Putamen (tissue), 1 donor: ENCODE data around the gene MATN3.

ENCODE experiments used
- DNase-seq: peaks from one replicate; pipeline ENCODE4 v3.0.0-alpha.2; 2016; ENCODE audit warnings: low spot score

Gene MATN3

GRCh38 chr2:20035955-20036666 is 23.6 kb upstream of the MATN3 start:
- DNase-seq, result no peak

- DNase-seq, result no peak
Measured at GRCh38 chr2:20034821-20035220, 22.4 kb upstream of the MATN3 start.

GRCh38 chr2:20034218-20034617 is 21.8 kb upstream of the MATN3 start:
- DNase-seq, result no peak

GRCh38 chr2:20033322-20033721 is 20.9 kb upstream of the MATN3 start:
- DNase-seq, result no peak

GRCh38 chr2:20030224-20030623 is 17.8 kb upstream of the MATN3 start:
- DNase-seq, result no peak

GRCh38 chr2:20027705-20028434 is 15.4 kb upstream of the MATN3 start:
- DNase-seq, result no peak

GRCh38 chr2:20027260-20027677 is 14.8 kb upstream of the MATN3 start:
- DNase-seq, result no peak

GRCh38 chr2:20025065-20025786 is 12.8 kb upstream of the MATN3 start:
- no peak for DNase-seq

GRCh38 chr2:20023688-20024087 is 11.2 kb upstream of the MATN3 start:
- no peak for DNase-seq

- DNase-seq, result no peak
Measured at GRCh38 chr2:20021405-20022009, 9.0 kb upstream of the MATN3 start.

- no peak for DNase-seq
Measured at GRCh38 chr2:20019747-20020146, 7.3 kb upstream of the MATN3 start.

GRCh38 chr2:20018601-20019152 is 6.2 kb upstream of the MATN3 start:
- DNase-seq, result no peak

GRCh38 chr2:20016346-20016745 is 3.9 kb upstream of the MATN3 start:
- DNase-seq, result no peak

GRCh38 chr2:20015482-20016083 is 3.1 kb upstream of the MATN3 start:
- peak; percentile 27 for DNase-seq

- DNase-seq, result no peak
Measured at GRCh38 chr2:20013126-20013849, 820 bp upstream of the MATN3 start.

GRCh38 chr2:20012032-20012281 is 511 bp downstream of the MATN3 start:
- no peak for DNase-seq

GRCh38 chr2:20011276-20012031 is 1.0 kb downstream of the MATN3 start:
- DNase-seq, result no peak

- DNase-seq, result no peak
Measured at GRCh38 chr2:20008703-20009102, 3.8 kb downstream of the MATN3 start.

GRCh38 chr2:20005891-20006470 is 6.5 kb downstream of the MATN3 start:
- no peak for DNase-seq

GRCh38 chr2:20005067-20005627 is 7.3 kb downstream of the MATN3 start:
- DNase-seq, result no peak
